B cell (primary cell): ENCODE results near the gene PEPD. TPM values are rescaled to one million over a fixed set of nuclear protein-coding genes. Genes with fewer than 3 reads are reported as not detected.

Experiments
- ATAC-seq: fragments of 200-7000 bp; cut with Tn5 transposase; one replicate; pipeline ENCODE4 v1.10.0; 2021; ENCODE audit warnings: low read depth, mild to moderate bottlenecking, moderate number of reproducible peaks, moderate library complexity
- CTCF ChIA-PET: fragments of 350-600 bp; sonication (Branson Sonifier 250); formaldehyde crosslinking; loops from one replicate; lab custom pipeline; 2021; ENCODE audit warnings: antibody characterized with exemption, inconsistent platforms; lab: Charles Lee
- POLR2A ChIA-PET: fragments of 350-600 bp; sonication (Branson Sonifier 250); formaldehyde crosslinking; loops from one replicate; lab custom pipeline; 2021; ENCODE audit warnings: antibody characterized with exemption; lab: Charles Lee
- DNase-seq: peaks from one replicate; pipeline ENCODE4 v3.0.0; 2013
- H2AFZ ChIP-seq: 2 replicates; pipeline ENCODE4 v1.6.1; 2012; ENCODE audit warnings: mild to moderate bottlenecking, low read depth, low read length; ENCODE audit not compliant: insufficient read depth, poor library complexity, severe bottlenecking
- H3K27ac ChIP-seq, 2 donors: 1 replicate in 1 of 2; 2 replicates in 1 of 2; pipeline ENCODE4 v1.5.1; 2012 to 2013; ENCODE audit warnings: low read length in 2 of 2, mild to moderate bottlenecking in 2 of 2, moderate library complexity in 1 of 2
- H3K27me3 ChIP-seq, 4 experiments: fragments of 200-600 bp in 1 of 4; sonication (generic) in 1 of 4; replicated peaks in 1 of 4; 1 replicate in 2 of 4; 2 replicates in 2 of 4; pipeline versions ENCODE4 v1.6.1 to v1.7.0; 2013 to 2016; ENCODE audit warnings: low read length in 3 of 4, mild to moderate bottlenecking in 2 of 4, mixed read lengths in 1 of 4, moderate library complexity in 1 of 4; ENCODE audit not compliant: insufficient read depth in 4 of 4, control insufficient read depth in 3 of 4; ENCODE audit errors: control extremely low read depth in 1 of 4
- H3K36me3 ChIP-seq, 2 experiments: replicated peaks in 1 of 2; 1 replicate in 1 of 2; 2 replicates in 1 of 2; pipeline versions ENCODE4 v1.6.1 to v1.7.1; 2013; ENCODE audit warnings: low read length in 1 of 2; ENCODE audit not compliant: insufficient read depth in 2 of 2, control insufficient read depth in 1 of 2; ENCODE audit errors: control extremely low read depth in 1 of 2, extremely low read depth in 1 of 2
- H3K4me1 ChIP-seq, 2 donors: fragments of 200-600 bp in 1 of 2; sonication (generic) in 1 of 2; 1 replicate in 1 of 2; 2 replicates in 1 of 2; pipeline versions ENCODE4 v1.5.1 to v1.6.1; 2013 to 2017; ENCODE audit warnings: low read length in 2 of 2; ENCODE audit not compliant: control insufficient read depth in 2 of 2, insufficient read depth in 2 of 2
- H3K4me2 ChIP-seq: replicated peaks from 2 replicates; pipeline ENCODE3; 2012; ENCODE audit warnings: mild to moderate bottlenecking, low read depth, low read length; ENCODE audit not compliant: poor library complexity, severe bottlenecking
- H3K4me3 ChIP-seq, 5 experiments: fragments of 200-600 bp in 1 of 5; sonication (generic) in 1 of 5; 1 replicate in 3 of 5; 2 replicates in 2 of 5; pipeline versions ENCODE4 v1.5.1 to v1.7.0; 2011 to 2016; ENCODE audit warnings: low read length in 4 of 5, mild to moderate bottlenecking in 4 of 5, low read depth in 2 of 5, control low read depth in 1 of 5, moderate library complexity in 1 of 5; ENCODE audit not compliant: insufficient read depth in 1 of 5; ENCODE audit errors: control extremely low read depth in 1 of 5, extremely low read depth in 1 of 5
- H3K79me2 ChIP-seq: fragments of 200-600 bp; sonication (generic); one replicate; pipeline ENCODE4 v1.6.0; 2016; ENCODE audit warnings: low read length; ENCODE audit not compliant: control insufficient read depth, insufficient read depth
- H3K9ac ChIP-seq: fragments of 200-600 bp; sonication (generic); 2 replicates; pipeline ENCODE4 v1.6.1; 2017; ENCODE audit warnings: mild to moderate bottlenecking, low read length, moderate library complexity
- H3K9me3 ChIP-seq, 3 donors: one replicate each; pipeline versions ENCODE4 v1.6.1 to v1.7.1; 2013; ENCODE audit warnings: low read length in 2 of 3; ENCODE audit not compliant: control insufficient read depth in 2 of 3, insufficient read depth in 1 of 3; ENCODE audit errors: control extremely low read depth in 1 of 3
- H4K20me1 ChIP-seq: 2 replicates; pipeline ENCODE4 v1.6.0; 2012; ENCODE audit warnings: mild to moderate bottlenecking, low read length; ENCODE audit not compliant: insufficient read depth, control insufficient read depth, poor library complexity, severe bottlenecking
- H3K27ac Mint-ChIP-seq: one replicate; pipeline ENCODE4 v1.8.0; 2021; ENCODE audit warnings: mixed read lengths
- H3K27me3 Mint-ChIP-seq: one replicate; pipeline ENCODE4 v1.8.0; 2021; ENCODE audit warnings: mixed read lengths
- H3K4me1 Mint-ChIP-seq: one replicate; pipeline ENCODE4 v1.8.0; 2021; ENCODE audit warnings: mixed read lengths
- H3K4me3 Mint-ChIP-seq: one replicate; pipeline ENCODE4 v1.8.0; 2021; ENCODE audit warnings: mixed read lengths
- H3K9me3 Mint-ChIP-seq: one replicate; pipeline ENCODE4 v1.8.0; 2022; ENCODE audit warnings: mixed read lengths; ENCODE audit not compliant: insufficient read depth
- EZH2 ChIP-seq: IDR thresholded peaks from 2 replicates; pipeline ENCODE4 v1.6.1; 2012; ENCODE audit warnings: borderline replicate concordance, low read depth, mild to moderate bottlenecking, moderate library complexity, low read length; ENCODE audit not compliant: insufficient read depth, poor library complexity, severe bottlenecking
- WGBS: methylation state at CpG from one replicate; pipeline ENCODE4 v1.1.5; 2013; ENCODE audit warnings: missing lambda C conversion rate; ENCODE audit not compliant: insufficient coverage; 5-methylcytosine and 5-hydroxymethylcytosine counted together
- intact Hi-C: fragments of 100-400 bp; cut with micrococcal nuclease; formaldehyde crosslinking; loops from one replicate; pipeline ENCODE4 v1.10.0; 2022
- polyA plus RNA-seq: library from polyadenylated mRNA; depleted of rRNA; stranded (reverse); fragments of >200 nt; gene quantifications from 2 replicates; pipeline ENCODE4 v1.2.3, GENCODE V29; 2012
- total RNA-seq, 2 donors: library from RNA; stranded (reverse); fragments of 120-200 nt in 1 of 2; gene quantifications; 1 replicate in 1 of 2; 2 replicates in 1 of 2; pipeline versions ENCODE4 v1.2.3 to v1.2.4, GENCODE V29; 2013 to 2022
- TF ChIP-seq, protein P1 (sequence below): fragments of 200-600 bp; IDR thresholded peaks from one replicate; pipeline ENCODE4 v1.8.0; 2022; ENCODE audit warnings: antibody characterized with exemption, mild to moderate bottlenecking

Gene PEPD
- total and polyA plus RNA-seq, 2 donors (not counting 1 experiment from before 2014, with no cell fraction given): 36.4 to 42.7 TPM

- H3K9ac ChIP-seq: no peak overlapping the region
- H3K27ac Mint-ChIP-seq: no peak overlapping the region
- intact Hi-C loops: no loop called here
- ChIA-PET CTCF (no interaction called here), POLR2A (no interaction called here)
- H3K27ac ChIP-seq: no peak overlapping the region
- no peaks in the 10 kb centered on the region for H3K9me3 ChIP-seq
- DNase-seq (no peak), ATAC-seq (no peak)
- no peak for TF ChIP-seq EZH2
- TF ChIP-seq, protein P1, sequence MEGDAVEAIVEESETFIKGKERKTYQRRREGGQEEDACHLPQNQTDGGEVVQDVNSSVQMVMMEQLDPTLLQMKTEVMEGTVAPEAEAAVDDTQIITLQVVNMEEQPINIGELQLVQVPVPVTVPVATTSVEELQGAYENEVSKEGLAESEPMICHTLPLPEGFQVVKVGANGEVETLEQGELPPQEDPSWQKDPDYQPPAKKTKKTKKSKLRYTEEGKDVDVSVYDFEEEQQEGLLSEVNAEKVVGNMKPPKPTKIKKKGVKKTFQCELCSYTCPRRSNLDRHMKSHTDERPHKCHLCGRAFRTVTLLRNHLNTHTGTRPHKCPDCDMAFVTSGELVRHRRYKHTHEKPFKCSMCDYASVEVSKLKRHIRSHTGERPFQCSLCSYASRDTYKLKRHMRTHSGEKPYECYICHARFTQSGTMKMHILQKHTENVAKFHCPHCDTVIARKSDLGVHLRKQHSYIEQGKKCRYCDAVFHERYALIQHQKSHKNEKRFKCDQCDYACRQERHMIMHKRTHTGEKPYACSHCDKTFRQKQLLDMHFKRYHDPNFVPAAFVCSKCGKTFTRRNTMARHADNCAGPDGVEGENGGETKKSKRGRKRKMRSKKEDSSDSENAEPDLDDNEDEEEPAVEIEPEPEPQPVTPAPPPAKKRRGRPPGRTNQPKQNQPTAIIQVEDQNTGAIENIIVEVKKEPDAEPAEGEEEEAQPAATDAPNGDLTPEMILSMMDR: no peak
- no peaks in the 10 kb centered on the region for H3K27me3 Mint-ChIP-seq
- H3K4me2 ChIP-seq: no peak overlapping the region
- H4K20me1 ChIP-seq: no peaks in the 10 kb centered on the region
- peaks cover 0 to 2% of the 10 kb centered on the region in 2 experiments for H3K36me3 ChIP-seq
- H3K9me3 Mint-ChIP-seq: no peaks in the 10 kb centered on the region
- H3K4me3 Mint-ChIP-seq: no peak overlapping the region
- H3K4me1 Mint-ChIP-seq: no peaks in the 10 kb centered on the region
- H3K27me3 ChIP-seq: no peaks in the 10 kb centered on the region
- H2AFZ ChIP-seq: no peak overlapping the region
- no peaks in the 10 kb centered on the region for H3K79me2 ChIP-seq
- no peak overlapping the region for H3K4me3 ChIP-seq
- no peaks in the 10 kb centered on the region for H3K4me1 ChIP-seq
- 93% methylated on average over 24 of the region's 24 CpGs for WGBS
Measured at GRCh38 chr19:33461256-33462111, 60.1 kb downstream of the PEPD start.

GRCh38 chr19:33460221-33460908 lies 61.2 kb downstream of the PEPD start:
- Mint-ChIP-seq H3K27ac (no peak overlapping the region), H3K27me3 (no peaks in the 10 kb centered on the region), H3K9me3 (no peaks in the 10 kb centered on the region), H3K4me1 (no peaks in the 10 kb centered on the region), H3K4me3 (no peak overlapping the region)
- intact Hi-C loops: no loop called here
- DNase-seq: no peak
- H3K4me2 ChIP-seq: no peak overlapping the region
- no peaks in the 10 kb centered on the region for H4K20me1 ChIP-seq
- no peak overlapping the region for H3K9ac ChIP-seq
- ChIA-PET CTCF (no interaction called here), POLR2A (no interaction called here)
- H2AFZ ChIP-seq: no peak overlapping the region
- no peak overlapping the region for H3K4me3 ChIP-seq
- H3K4me1 ChIP-seq: no peaks in the 10 kb centered on the region
- WGBS: 91% methylated on average over 17 of the region's 18 CpGs
- no peaks in the 10 kb centered on the region for H3K79me2 ChIP-seq
- ATAC-seq: no peak
- no peak overlapping the region for H3K27ac ChIP-seq
- H3K36me3 ChIP-seq: peaks cover 0 to 2% of the 10 kb centered on the region in 2 experiments
- H3K9me3 ChIP-seq: no peaks in the 10 kb centered on the region
- H3K27me3 ChIP-seq: no peaks in the 10 kb centered on the region
- TF ChIP-seq, protein P1: no peak
- no peak for TF ChIP-seq EZH2
